AG09319 (cell line): Measurements from ENCODE around the gene TTC28.

Experiments
- DNase-seq: peaks from one replicate; pipeline ENCODE4 v3.0.0-alpha.2; 2010; ENCODE audit warnings: low read depth; ENCODE audit errors: extremely low read depth
- CTCF ChIP-seq: IDR thresholded peaks from 2 replicates; pipeline ENCODE4 v1.5.1; 2011; ENCODE audit warnings: low read depth, mild to moderate bottlenecking, inconsistent platforms, low read length, moderate library complexity

TTC28 gene

DNA sequence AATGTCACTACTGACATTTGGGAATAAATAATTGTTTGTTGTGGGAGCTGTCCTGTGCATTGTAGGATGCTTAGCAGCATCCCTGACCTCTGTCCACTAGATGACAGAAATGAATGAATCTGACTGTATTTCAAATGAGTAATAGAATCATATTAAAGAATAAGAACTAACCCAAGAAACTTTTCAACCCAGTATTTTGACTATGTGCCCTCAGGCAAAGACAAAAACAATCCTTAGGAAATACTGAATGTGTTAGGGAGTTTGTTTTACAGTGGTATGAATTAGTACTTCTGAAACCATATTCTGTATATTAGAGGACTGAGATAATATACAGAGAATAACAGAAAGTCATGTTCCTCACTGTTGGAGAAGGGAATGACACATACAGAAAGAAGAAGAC lies 439.7 kb downstream of the TTC28 start:
- no peak for DNase-seq
- no peak for TF ChIP-seq CTCF

DNA sequence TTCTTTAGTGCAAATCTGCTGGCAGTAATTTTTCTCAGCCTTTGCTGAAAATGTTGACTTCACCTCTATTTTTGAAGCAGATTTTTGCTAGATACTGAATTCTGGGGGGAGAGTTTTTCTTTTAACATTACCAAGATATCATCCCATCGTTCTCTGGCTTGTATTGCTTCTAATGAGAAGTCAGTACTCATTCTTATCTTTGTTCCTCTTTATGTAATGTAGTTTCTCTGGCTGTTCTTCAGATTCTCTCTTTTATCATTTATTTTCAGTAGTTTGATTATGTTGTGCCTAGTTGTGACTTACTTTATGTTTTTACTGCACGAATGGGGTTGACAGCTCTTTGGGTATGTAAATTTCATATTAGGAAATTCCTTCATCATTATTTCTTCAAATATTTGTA lies 441.9 kb downstream of the TTC28 start:
- DNase-seq = no peak
- no peak for TF ChIP-seq CTCF

GRCh38 chr22:28237112-28237511 lies 442.5 kb downstream of the TTC28 start:
- TF ChIP-seq CTCF = no peak
- no peak for DNase-seq

- no peak for DNase-seq
- TF ChIP-seq CTCF = no peak
Measured at GRCh38 chr22:28232204-28232603, 447.4 kb downstream of the TTC28 start.

DNA sequence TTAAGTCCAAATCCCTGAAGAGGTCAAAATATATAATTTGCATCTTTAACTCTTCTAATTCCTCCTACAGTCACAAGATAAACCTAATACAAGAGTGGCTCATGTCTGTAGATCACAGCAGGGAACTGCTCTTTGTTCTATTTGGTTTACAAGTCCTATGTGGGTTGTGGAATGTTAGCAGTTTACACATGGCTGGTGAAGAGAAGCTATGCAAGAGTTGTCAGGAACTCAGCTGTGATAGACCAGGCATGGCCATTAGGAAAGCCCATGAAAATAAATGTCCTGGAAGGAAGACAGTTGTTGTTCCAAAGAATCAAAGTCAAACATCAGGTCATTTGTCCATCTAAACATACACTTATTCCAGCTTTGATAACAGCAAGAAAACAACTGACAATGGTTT lies 448.2 kb downstream of the TTC28 start:
- no peak for TF ChIP-seq CTCF
- DNase-seq = no peak

GRCh38 chr22:28230671-28231070 lies 449.0 kb downstream of the TTC28 start:
- DNase-seq = no peak
- no peak for TF ChIP-seq CTCF

DNA sequence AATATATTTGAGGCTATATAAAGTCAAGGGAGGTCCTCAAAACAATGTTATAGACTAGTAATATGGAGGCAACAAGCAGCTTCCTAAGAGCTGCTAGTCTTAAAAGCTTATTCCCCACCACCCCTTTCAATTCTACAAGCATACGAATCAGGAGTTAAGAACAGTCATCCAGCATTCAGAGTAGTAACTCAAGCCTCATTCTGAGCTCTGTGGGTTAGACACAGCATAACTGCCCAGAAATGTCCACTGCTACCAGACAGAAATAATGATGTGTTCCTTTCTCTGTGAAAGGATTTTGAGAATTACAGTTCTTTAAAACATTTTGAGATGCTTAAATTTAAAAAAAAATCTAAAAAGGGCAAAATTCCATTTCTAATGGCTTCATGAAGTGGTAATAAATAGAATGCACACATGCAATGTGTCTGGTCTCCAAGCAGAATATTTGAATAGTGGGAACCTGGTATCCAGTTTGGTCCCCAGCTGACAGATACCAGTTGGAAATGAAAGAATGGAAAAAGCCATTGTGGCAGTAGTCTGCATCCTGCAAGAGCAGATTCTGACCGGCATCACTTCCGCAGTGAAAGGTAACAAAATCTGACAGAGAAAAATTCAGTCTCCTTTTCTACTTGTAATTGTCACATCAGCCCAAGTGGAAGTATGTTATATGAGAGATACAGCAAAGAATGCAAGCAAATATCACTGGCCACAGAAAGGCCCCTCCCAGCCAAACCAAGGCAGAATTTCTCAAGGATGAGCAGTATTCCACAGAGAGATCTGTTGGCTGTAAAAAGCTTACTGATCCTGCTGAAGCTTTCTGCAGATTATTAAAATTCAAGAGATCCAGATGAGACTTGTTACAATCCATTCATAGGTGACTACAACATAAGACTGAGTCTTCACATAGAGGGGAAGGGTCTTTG lies 449.8 kb downstream of the TTC28 start:
- no peak for DNase-seq
- no peak for TF ChIP-seq CTCF
